ENCODE data around the gene TNXB.

Gene TNXB

GRCh38 chr6:32060966-32061655 is 48.0 kb downstream of the TNXB start:
- Histone ChIP-seq H2BK120ac (ENCODE audit: insufficient read depth, low read length, poor library complexity) (no peak overlapping the region), H3K79me2 (ENCODE audit: control insufficient read depth, insufficient read depth, low read length, poor library complexity) (no peaks in the 10 kb centered on the region), H2BK12ac (ENCODE audit: low read length) (no peak overlapping the region), H3K79me1 (ENCODE audit: low read length) (no peaks in the 10 kb centered on the region), H3K14ac (ENCODE audit: low read length) (no peak overlapping the region), H2AFZ (ENCODE audit: insufficient read depth, low read length, poor library complexity) (no peak overlapping the region), H2AK5ac (ENCODE audit: low read length) (no peak overlapping the region), H3K18ac (ENCODE audit: low read length) (no peak overlapping the region), H3K9me3 (ENCODE audit: insufficient read depth, low read depth, low read length) (peaks cover 2% of the 10 kb centered on the region), H4K12ac (ENCODE audit: low read depth, low read length) (no peak overlapping the region), H4K91ac (ENCODE audit: low read depth, low read length) (no peak overlapping the region), H3K27me3 (ENCODE audit: insufficient read depth, low read length) (no peaks in the 10 kb centered on the region), H2BK5ac (ENCODE audit: low read depth, low read length, poor library complexity) (no peak overlapping the region), H3K4ac (ENCODE audit: low read depth, low read length) (no peak overlapping the region), H3K4me2 (ENCODE audit: low read length) (no peak overlapping the region), H3K9ac (ENCODE audit: low read length) (no peak overlapping the region), H3K27ac (ENCODE audit: low read depth, low read length) (no peak overlapping the region), H4K8ac (ENCODE audit: low read depth, low read length) (no peak overlapping the region), H3K36me3 (ENCODE audit: control insufficient read depth in 1 of 2, insufficient read depth in 2 of 2, low read length in 2 of 2) (no peaks in the 10 kb centered on the region), H3K4me3 (ENCODE audit: low read depth, low read length) (no peak overlapping the region), H3K23ac (ENCODE audit: low read length) (no peak overlapping the region), H3K4me1 (ENCODE audit: control insufficient read depth in 1 of 2, insufficient read depth in 2 of 2, low read length in 2 of 2) (no peaks in the 10 kb centered on the region)
- no CpG with 5 or more reads among the region's 28 CpGs for WGBS (ENCODE audit: extremely low coverage, insufficient coverage, insufficient read length)
- no peak for DNase-seq

- Histone ChIP-seq H3K79me1 (ENCODE audit: low read length) (no peaks in the 10 kb centered on the region), H3K4me1 (ENCODE audit: control insufficient read depth in 1 of 2, insufficient read depth in 2 of 2, low read length in 2 of 2) (no peaks in the 10 kb centered on the region), H3K18ac (ENCODE audit: low read length) (no peak overlapping the region), H3K36me3 (ENCODE audit: control insufficient read depth in 1 of 2, insufficient read depth in 2 of 2, low read length in 2 of 2) (no peaks in the 10 kb centered on the region), H4K8ac (ENCODE audit: low read depth, low read length) (no peak overlapping the region), H3K27me3 (ENCODE audit: insufficient read depth, low read length) (no peaks in the 10 kb centered on the region), H2BK12ac (ENCODE audit: low read length) (no peak overlapping the region), H3K27ac (ENCODE audit: low read depth, low read length) (no peak overlapping the region), H3K14ac (ENCODE audit: low read length) (no peak overlapping the region), H4K91ac (ENCODE audit: low read depth, low read length) (no peak overlapping the region), H2BK120ac (ENCODE audit: insufficient read depth, low read length, poor library complexity) (no peak overlapping the region), H3K9ac (ENCODE audit: low read length) (no peak overlapping the region), H2AFZ (ENCODE audit: insufficient read depth, low read length, poor library complexity) (no peak overlapping the region), H3K9me3 (ENCODE audit: insufficient read depth, low read depth, low read length) (peaks cover 2% of the 10 kb centered on the region), H4K12ac (ENCODE audit: low read depth, low read length) (no peak overlapping the region), H3K4ac (ENCODE audit: low read depth, low read length) (no peak overlapping the region), H3K23ac (ENCODE audit: low read length) (no peak overlapping the region), H2AK5ac (ENCODE audit: low read length) (no peak overlapping the region), H3K4me3 (ENCODE audit: low read depth, low read length) (no peak overlapping the region), H3K79me2 (ENCODE audit: control insufficient read depth, insufficient read depth, low read length, poor library complexity) (no peaks in the 10 kb centered on the region), H3K4me2 (ENCODE audit: low read length) (no peak overlapping the region), H2BK5ac (ENCODE audit: low read depth, low read length, poor library complexity) (no peak overlapping the region)
- DNase-seq = no peak
- WGBS (ENCODE audit: extremely low coverage, insufficient coverage, insufficient read length) = no CpG with 5 or more reads among the region's 11 CpGs
These were observed 50.6 kb downstream of the TNXB start for GRCh38 chr6:32058511-32058963.

GRCh38 chr6:32057966-32058365 is 51.2 kb downstream of the TNXB start:
- Histone ChIP-seq H2BK120ac (ENCODE audit: insufficient read depth, low read length, poor library complexity) (no peak overlapping the region), H3K4me3 (ENCODE audit: low read depth, low read length) (no peak overlapping the region), H3K14ac (ENCODE audit: low read length) (no peak overlapping the region), H3K27me3 (ENCODE audit: insufficient read depth, low read length) (no peaks in the 10 kb centered on the region), H3K23ac (ENCODE audit: low read length) (no peak overlapping the region), H3K36me3 (ENCODE audit: control insufficient read depth in 1 of 2, insufficient read depth in 2 of 2, low read length in 2 of 2) (no peaks in the 10 kb centered on the region), H2BK12ac (ENCODE audit: low read length) (no peak overlapping the region), H2BK5ac (ENCODE audit: low read depth, low read length, poor library complexity) (no peak overlapping the region), H3K4ac (ENCODE audit: low read depth, low read length) (no peak overlapping the region), H3K9ac (ENCODE audit: low read length) (no peak overlapping the region), H3K4me1 (ENCODE audit: control insufficient read depth in 1 of 2, insufficient read depth in 2 of 2, low read length in 2 of 2) (no peaks in the 10 kb centered on the region), H4K12ac (ENCODE audit: low read depth, low read length) (no peak overlapping the region), H3K4me2 (ENCODE audit: low read length) (no peak overlapping the region), H3K27ac (ENCODE audit: low read depth, low read length) (no peak overlapping the region), H3K9me3 (ENCODE audit: insufficient read depth, low read depth, low read length) (peaks cover 2% of the 10 kb centered on the region), H2AK5ac (ENCODE audit: low read length) (no peak overlapping the region), H3K79me2 (ENCODE audit: control insufficient read depth, insufficient read depth, low read length, poor library complexity) (no peaks in the 10 kb centered on the region), H4K8ac (ENCODE audit: low read depth, low read length) (no peak overlapping the region), H3K79me1 (ENCODE audit: low read length) (no peaks in the 10 kb centered on the region), H3K18ac (ENCODE audit: low read length) (no peak overlapping the region), H4K91ac (ENCODE audit: low read depth, low read length) (no peak overlapping the region), H2AFZ (ENCODE audit: insufficient read depth, low read length, poor library complexity) (no peak overlapping the region)
- WGBS (ENCODE audit: extremely low coverage, insufficient coverage, insufficient read length) = no CpG with 5 or more reads among the region's 17 CpGs
- no peak for DNase-seq

GRCh38 chr6:32056254-32056653 is 52.9 kb downstream of the TNXB start:
- H3K27ac ChIP-seq (ENCODE audit: low read depth, low read length) = no peak overlapping the region
- H2AFZ ChIP-seq (ENCODE audit: insufficient read depth, low read length, poor library complexity) = no peak overlapping the region
- no CpG with 5 or more reads among the region's 7 CpGs for WGBS (ENCODE audit: extremely low coverage, insufficient coverage, insufficient read length)
- no peaks in the 10 kb centered on the region for H3K79me2 ChIP-seq (ENCODE audit: control insufficient read depth, insufficient read depth, low read length, poor library complexity)
- DNase-seq = no peak
- no peak overlapping the region for H3K23ac ChIP-seq (ENCODE audit: low read length)
- H2BK5ac ChIP-seq (ENCODE audit: low read depth, low read length, poor library complexity) = no peak overlapping the region
- H3K4me1 ChIP-seq (ENCODE audit: control insufficient read depth in 1 of 2, insufficient read depth in 2 of 2, low read length in 2 of 2) = no peaks in the 10 kb centered on the region
- H3K18ac ChIP-seq (ENCODE audit: low read length) = no peak overlapping the region
- H3K27me3 ChIP-seq (ENCODE audit: insufficient read depth, low read length) = no peaks in the 10 kb centered on the region
- no peak overlapping the region for H2BK120ac ChIP-seq (ENCODE audit: insufficient read depth, low read length, poor library complexity)
- no peak overlapping the region for H4K91ac ChIP-seq (ENCODE audit: low read depth, low read length)
- no peak overlapping the region for H4K12ac ChIP-seq (ENCODE audit: low read depth, low read length)
- H4K8ac ChIP-seq (ENCODE audit: low read depth, low read length) = no peak overlapping the region
- no peaks in the 10 kb centered on the region for H3K79me1 ChIP-seq (ENCODE audit: low read length)
- H3K4me3 ChIP-seq (ENCODE audit: low read depth, low read length) = no peak overlapping the region
- H3K14ac ChIP-seq (ENCODE audit: low read length) = no peak overlapping the region
- H3K4ac ChIP-seq (ENCODE audit: low read depth, low read length) = no peak overlapping the region
- no peak overlapping the region for H3K4me2 ChIP-seq (ENCODE audit: low read length)
- no peak overlapping the region for H2AK5ac ChIP-seq (ENCODE audit: low read length)
- H3K9ac ChIP-seq (ENCODE audit: low read length) = no peak overlapping the region
- H2BK12ac ChIP-seq (ENCODE audit: low read length) = no peak overlapping the region
- H3K36me3 ChIP-seq (ENCODE audit: control insufficient read depth in 1 of 2, insufficient read depth in 2 of 2, low read length in 2 of 2) = no peaks in the 10 kb centered on the region
- H3K9me3 ChIP-seq (ENCODE audit: insufficient read depth, low read depth, low read length) = peaks cover 2% of the 10 kb centered on the region
